Measurements from ENCODE around the gene POMGNT2. TPM values are rescaled to one million over a fixed set of nuclear protein-coding genes. Genes with fewer than 3 reads are reported as not detected.

Gene POMGNT2
- total RNA-seq, 1 donor from 2014 or later = 13.0 TPM

GRCh38 chr3:43035801-43036365 lies 70.0 kb downstream of the POMGNT2 start:
- no peaks in the 10 kb centered on the region for H3K27me3 ChIP-seq (ENCODE audit: control insufficient read depth in 3 of 3, insufficient read depth in 3 of 3, low read length in 3 of 3)
- peaks cover 4 to 9% (median 6%) of the 10 kb centered on the region in 3 donors for H3K4me1 ChIP-seq (ENCODE audit: control insufficient read depth in 3 of 3, insufficient read depth in 3 of 3, low read length in 3 of 3)
- no peaks in the 10 kb centered on the region for H3K9me3 ChIP-seq (ENCODE audit: control insufficient read depth in 3 of 3, low read length in 3 of 3)
- H3K9ac ChIP-seq (ENCODE audit: low read depth in 1 of 3, low read length in 3 of 3) = no peak overlapping the region
- no peak overlapping the region for H3K4me3 ChIP-seq (ENCODE audit: low read length in 3 of 3)
- no peaks in the 10 kb centered on the region for H3K36me3 ChIP-seq (ENCODE audit: control insufficient read depth in 3 of 3, insufficient read depth in 3 of 3, low read length in 3 of 3)
- H3K27ac ChIP-seq (ENCODE audit: low read depth, low read length) = no peak overlapping the region

GRCh38 chr3:43034911-43035310 lies 71.0 kb downstream of the POMGNT2 start:
- H3K4me3 ChIP-seq (ENCODE audit: low read length in 3 of 3) = no peak overlapping the region

GRCh38 chr3:43034200-43034599 lies 71.7 kb downstream of the POMGNT2 start:
- Histone ChIP-seq H3K9me3 (ENCODE audit: control insufficient read depth in 3 of 3, low read length in 3 of 3) (no peaks in the 10 kb centered on the region), H3K4me3 (ENCODE audit: low read length in 3 of 3) (no peak overlapping the region), H3K27ac (ENCODE audit: low read depth, low read length) (no peak overlapping the region), H3K27me3 (ENCODE audit: control insufficient read depth in 3 of 3, insufficient read depth in 3 of 3, low read length in 3 of 3) (no peaks in the 10 kb centered on the region), H3K36me3 (ENCODE audit: control insufficient read depth in 3 of 3, insufficient read depth in 3 of 3, low read length in 3 of 3) (no peaks in the 10 kb centered on the region), H3K9ac (ENCODE audit: low read depth in 1 of 3, low read length in 3 of 3) (no peak overlapping the region), H3K4me1 (ENCODE audit: control insufficient read depth in 3 of 3, insufficient read depth in 3 of 3, low read length in 3 of 3) (peaks cover 4 to 9% (median 6%) of the 10 kb centered on the region in 3 donors)

More at GRCh38 chr3:43034911-43035310, 71.0 kb downstream of the POMGNT2 start:
- H3K9ac ChIP-seq (ENCODE audit: low read depth in 1 of 3, low read length in 3 of 3) = no peak overlapping the region
- no peaks in the 10 kb centered on the region for H3K36me3 ChIP-seq (ENCODE audit: control insufficient read depth in 3 of 3, insufficient read depth in 3 of 3, low read length in 3 of 3)
- H3K4me1 ChIP-seq (ENCODE audit: control insufficient read depth in 3 of 3, insufficient read depth in 3 of 3, low read length in 3 of 3) = peaks cover 4 to 9% (median 6%) of the 10 kb centered on the region in 3 donors
- H3K9me3 ChIP-seq (ENCODE audit: control insufficient read depth in 3 of 3, low read length in 3 of 3) = no peaks in the 10 kb centered on the region
- no peak overlapping the region for H3K27ac ChIP-seq (ENCODE audit: low read depth, low read length)
- no peaks in the 10 kb centered on the region for H3K27me3 ChIP-seq (ENCODE audit: control insufficient read depth in 3 of 3, insufficient read depth in 3 of 3, low read length in 3 of 3)

- peaks cover 4 to 9% (median 6%) of the 10 kb centered on the region in 3 donors for H3K4me1 ChIP-seq (ENCODE audit: control insufficient read depth in 3 of 3, insufficient read depth in 3 of 3, low read length in 3 of 3)
- H3K27ac ChIP-seq (ENCODE audit: low read depth, low read length) = no peak overlapping the region
- H3K9me3 ChIP-seq (ENCODE audit: control insufficient read depth in 3 of 3, low read length in 3 of 3) = no peaks in the 10 kb centered on the region
- no peak overlapping the region for H3K4me3 ChIP-seq (ENCODE audit: low read length in 3 of 3)
- no peaks in the 10 kb centered on the region for H3K36me3 ChIP-seq (ENCODE audit: control insufficient read depth in 3 of 3, insufficient read depth in 3 of 3, low read length in 3 of 3)
- H3K9ac ChIP-seq (ENCODE audit: low read depth in 1 of 3, low read length in 3 of 3) = no peak overlapping the region
- H3K27me3 ChIP-seq (ENCODE audit: control insufficient read depth in 3 of 3, insufficient read depth in 3 of 3, low read length in 3 of 3) = no peaks in the 10 kb centered on the region
Observed at GRCh38 chr3:43032646-43033628, 72.9 kb downstream of the POMGNT2 start.

- Histone ChIP-seq H3K9ac (ENCODE audit: low read depth in 1 of 3, low read length in 3 of 3) (no peak overlapping the region), H3K9me3 (ENCODE audit: control insufficient read depth in 3 of 3, low read length in 3 of 3) (no peaks in the 10 kb centered on the region), H3K27ac (ENCODE audit: low read depth, low read length) (no peak overlapping the region), H3K4me3 (ENCODE audit: low read length in 3 of 3) (no peak overlapping the region), H3K4me1 (ENCODE audit: control insufficient read depth in 3 of 3, insufficient read depth in 3 of 3, low read length in 3 of 3) (peaks cover 4 to 9% (median 6%) of the 10 kb centered on the region in 3 donors), H3K27me3 (ENCODE audit: control insufficient read depth in 3 of 3, insufficient read depth in 3 of 3, low read length in 3 of 3) (no peaks in the 10 kb centered on the region), H3K36me3 (ENCODE audit: control insufficient read depth in 3 of 3, insufficient read depth in 3 of 3, low read length in 3 of 3) (no peaks in the 10 kb centered on the region)
Observed at GRCh38 chr3:43031889-43032545, 73.9 kb downstream of the POMGNT2 start.

GRCh38 chr3:43031485-43031884 lies 74.4 kb downstream of the POMGNT2 start:
- no peak overlapping the region for H3K4me3 ChIP-seq (ENCODE audit: low read length in 3 of 3)
- H3K27ac ChIP-seq (ENCODE audit: low read depth, low read length) = no peak overlapping the region
- no peaks in the 10 kb centered on the region for H3K9me3 ChIP-seq (ENCODE audit: control insufficient read depth in 3 of 3, low read length in 3 of 3)
- no peaks in the 10 kb centered on the region for H3K27me3 ChIP-seq (ENCODE audit: control insufficient read depth in 3 of 3, insufficient read depth in 3 of 3, low read length in 3 of 3)
- H3K9ac ChIP-seq (ENCODE audit: low read depth in 1 of 3, low read length in 3 of 3) = no peak overlapping the region
- H3K4me1 ChIP-seq (ENCODE audit: control insufficient read depth in 3 of 3, insufficient read depth in 3 of 3, low read length in 3 of 3) = peaks cover 4 to 9% (median 6%) of the 10 kb centered on the region in 3 donors
- no peaks in the 10 kb centered on the region for H3K36me3 ChIP-seq (ENCODE audit: control insufficient read depth in 3 of 3, insufficient read depth in 3 of 3, low read length in 3 of 3)

GRCh38 chr3:43030162-43030935 lies 75.5 kb downstream of the POMGNT2 start:
- Histone ChIP-seq H3K27ac (ENCODE audit: low read depth, low read length) (no peak overlapping the region), H3K27me3 (ENCODE audit: control insufficient read depth in 3 of 3, insufficient read depth in 3 of 3, low read length in 3 of 3) (no peaks in the 10 kb centered on the region), H3K9ac (ENCODE audit: low read depth in 1 of 3, low read length in 3 of 3) (no peak overlapping the region), H3K36me3 (ENCODE audit: control insufficient read depth in 3 of 3, insufficient read depth in 3 of 3, low read length in 3 of 3) (no peaks in the 10 kb centered on the region), H3K4me1 (ENCODE audit: control insufficient read depth in 3 of 3, insufficient read depth in 3 of 3, low read length in 3 of 3) (peaks cover 4 to 9% (median 6%) of the 10 kb centered on the region in 3 donors), H3K9me3 (ENCODE audit: control insufficient read depth in 3 of 3, low read length in 3 of 3) (no peaks in the 10 kb centered on the region), H3K4me3 (ENCODE audit: low read length in 3 of 3) (no peak overlapping the region)

Other genes starting within 250 kb of the POMGNT2 start
- gene CYP8B1, start 230.2 kb downstream of the POMGNT2 start, total RNA-seq = not detected
- gene ZNF662, start 199.9 kb downstream of the POMGNT2 start, total RNA-seq = 11.0 TPM
- gene GASK1A, start 126.8 kb downstream of the POMGNT2 start, total RNA-seq = 12.0 TPM
- 50.6 TPM for gene SNRK, start 180.5 kb upstream of the POMGNT2 start, total RNA-seq